Measurements from ENCODE around the gene TMED8. TPM values are rescaled to one million over a fixed set of nuclear protein-coding genes. Genes with fewer than 3 reads are reported as not detected.
"Not testable (repeated sequence)": the region's sequence is repeated elsewhere in the genome, so short reads cannot be mapped to it uniquely, and the experiment has no call there.

Gene TMED8
- total and polyA plus RNA-seq, 2 donors from 2014 or later = 6.7 to 17.1 TPM

- no peaks in the 10 kb centered on the region for H3K9me3 ChIP-seq (ENCODE audit: control insufficient read depth in 2 of 3, insufficient read depth in 1 of 3, low read length in 3 of 3)
- no peak overlapping the region for H3K4me3 ChIP-seq (ENCODE audit: low read length in 3 of 3)
- no peaks in the 10 kb centered on the region for H3K4me1 ChIP-seq (ENCODE audit: control insufficient read depth in 2 of 3, insufficient read depth in 2 of 3, low read depth in 1 of 3, low read length in 3 of 3)
- no peak overlapping the region for H3K9ac ChIP-seq (ENCODE audit: low read length in 3 of 3)
- H3K36me3 ChIP-seq (ENCODE audit: control insufficient read depth in 2 of 3, insufficient read depth in 3 of 3, low read length in 3 of 3) = peaks cover 5 to 12% (median 11%) of the 10 kb centered on the region in 3 donors
- DNase-seq (peak in 2 of 5 donors; percentile 37 to 42), FAIRE-seq (no peak)
- no peaks in the 10 kb centered on the region for H3K27me3 ChIP-seq (ENCODE audit: control insufficient read depth, insufficient read depth, low read length)
- intact Hi-C loops (cut with DNase I) = no loop called here
- TF ChIP-seq CTCF (IDR thresholded peaks at IDR 0.05; ENCODE audit: borderline replicate concordance, extremely low read depth, insufficient read depth) = no peak
- H3K27ac ChIP-seq (ENCODE audit: low read depth in 2 of 2, low read length in 2 of 2) = no peak overlapping the region
These were observed 38.6 kb downstream of the TMED8 start for GRCh38 chr14:77338302-77338701.

GRCh38 chr14:77337880-77338279, 39.0 kb downstream of the TMED8 start:
- H3K36me3 ChIP-seq (ENCODE audit: control insufficient read depth in 2 of 3, insufficient read depth in 3 of 3, low read length in 3 of 3) = peaks cover 5 to 12% (median 11%) of the 10 kb centered on the region in 3 donors
- H3K4me1 ChIP-seq (ENCODE audit: control insufficient read depth in 2 of 3, insufficient read depth in 2 of 3, low read depth in 1 of 3, low read length in 3 of 3) = no peaks in the 10 kb centered on the region
- no peak overlapping the region for H3K27ac ChIP-seq (ENCODE audit: low read depth in 2 of 2, low read length in 2 of 2)
- DNase-seq = no peak
- intact Hi-C loops (cut with DNase I) = no loop called here
- no peak overlapping the region for H3K9ac ChIP-seq (ENCODE audit: low read length in 3 of 3)
- no peaks in the 10 kb centered on the region for H3K9me3 ChIP-seq (ENCODE audit: control insufficient read depth in 2 of 3, insufficient read depth in 1 of 3, low read length in 3 of 3)
- no peak for TF ChIP-seq CTCF (IDR thresholded peaks at IDR 0.05; ENCODE audit: borderline replicate concordance, extremely low read depth, insufficient read depth)
- H3K4me3 ChIP-seq (ENCODE audit: low read length in 3 of 3) = no peak overlapping the region
- no peaks in the 10 kb centered on the region for H3K27me3 ChIP-seq (ENCODE audit: control insufficient read depth, insufficient read depth, low read length)
- FAIRE-seq = no peak

GRCh38 chr14:77337255-77337654, 39.6 kb downstream of the TMED8 start:
- FAIRE-seq; H3K4me1 ChIP-seq (ENCODE audit: control insufficient read depth in 2 of 3, insufficient read depth in 2 of 3, low read depth in 1 of 3, low read length in 3 of 3); H3K27ac ChIP-seq (ENCODE audit: low read depth in 2 of 2, low read length in 2 of 2); intact Hi-C loops (cut with DNase I); H3K4me3 ChIP-seq (ENCODE audit: low read length in 3 of 3); H3K9me3 ChIP-seq (ENCODE audit: control insufficient read depth in 2 of 3, insufficient read depth in 1 of 3, low read length in 3 of 3); H3K27me3 ChIP-seq (ENCODE audit: control insufficient read depth, insufficient read depth, low read length); H3K9ac ChIP-seq (ENCODE audit: low read length in 3 of 3); DNase-seq: not testable (repeated sequence)
- H3K36me3 ChIP-seq (ENCODE audit: control insufficient read depth in 2 of 3, insufficient read depth in 3 of 3, low read length in 3 of 3) = peaks cover 5 to 12% (median 11%) of the 10 kb centered on the region in 3 donors

GRCh38 chr14:77335576-77335975, 41.3 kb downstream of the TMED8 start:
- Histone ChIP-seq H3K27ac (ENCODE audit: low read depth in 2 of 2, low read length in 2 of 2) (no peak overlapping the region), H3K9me3 (ENCODE audit: control insufficient read depth in 2 of 3, insufficient read depth in 1 of 3, low read length in 3 of 3) (no peaks in the 10 kb centered on the region), H3K4me1 (ENCODE audit: control insufficient read depth in 2 of 3, insufficient read depth in 2 of 3, low read depth in 1 of 3, low read length in 3 of 3) (no peaks in the 10 kb centered on the region), H3K27me3 (ENCODE audit: control insufficient read depth, insufficient read depth, low read length) (no peaks in the 10 kb centered on the region), H3K4me3 (ENCODE audit: low read length in 3 of 3) (no peak overlapping the region), H3K9ac (ENCODE audit: low read length in 3 of 3) (no peak overlapping the region), H3K36me3 (ENCODE audit: control insufficient read depth in 2 of 3, insufficient read depth in 3 of 3, low read length in 3 of 3) (peaks cover 0 to 3% (median 0%) of the 10 kb centered on the region in 3 donors)
- DNase-seq (no peak), FAIRE-seq (no peak)
- no peak for TF ChIP-seq CTCF (IDR thresholded peaks at IDR 0.05; ENCODE audit: borderline replicate concordance, extremely low read depth, insufficient read depth)
- intact Hi-C loops (cut with DNase I) = no loop called here
